ENCODE measurements around the gene HSFX3.
"Not testable (repeated sequence)": the region's sequence is repeated elsewhere in the genome, so short reads cannot be mapped to it uniquely, and the experiment has no call there.

HSFX3 gene

DNA sequence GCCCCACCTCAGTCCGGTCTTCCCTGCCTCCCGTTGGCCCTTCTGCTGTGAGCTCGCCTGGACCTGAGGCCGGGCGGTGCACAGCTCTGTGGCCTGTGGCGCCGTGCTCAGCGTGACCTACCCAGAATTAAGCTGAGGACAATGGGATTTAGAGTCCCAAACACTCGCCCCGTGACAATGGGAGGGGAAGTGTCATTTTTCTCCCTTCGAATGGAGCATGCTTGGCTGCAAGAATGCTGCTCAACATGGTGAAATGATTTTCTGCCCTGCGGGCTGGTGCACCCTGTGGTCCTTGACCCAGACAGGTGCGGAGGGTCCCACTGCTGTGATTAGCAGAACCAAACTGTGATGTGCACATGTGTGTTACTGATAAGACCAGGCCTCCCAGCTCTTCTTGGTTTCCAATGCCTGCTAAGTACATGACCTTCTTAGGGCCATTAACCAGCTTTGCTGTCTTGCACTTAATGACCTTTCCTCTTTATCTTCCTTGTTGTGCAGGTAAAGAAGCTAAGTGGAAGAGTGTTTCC is 8.1 kb downstream of the HSFX3 start:
- Histone ChIP-seq H3K79me2 (ENCODE audit: control insufficient read depth, insufficient read depth, low read length) (no peaks in the 10 kb centered on the region), H3K36me3 (ENCODE audit: control insufficient read depth, insufficient read depth, low read length) (no peaks in the 10 kb centered on the region)
- no CpG with 5 or more reads among the region's 13 CpGs for WGBS (ENCODE audit: extremely low coverage, insufficient coverage, low lambda C conversion rate)

DNA sequence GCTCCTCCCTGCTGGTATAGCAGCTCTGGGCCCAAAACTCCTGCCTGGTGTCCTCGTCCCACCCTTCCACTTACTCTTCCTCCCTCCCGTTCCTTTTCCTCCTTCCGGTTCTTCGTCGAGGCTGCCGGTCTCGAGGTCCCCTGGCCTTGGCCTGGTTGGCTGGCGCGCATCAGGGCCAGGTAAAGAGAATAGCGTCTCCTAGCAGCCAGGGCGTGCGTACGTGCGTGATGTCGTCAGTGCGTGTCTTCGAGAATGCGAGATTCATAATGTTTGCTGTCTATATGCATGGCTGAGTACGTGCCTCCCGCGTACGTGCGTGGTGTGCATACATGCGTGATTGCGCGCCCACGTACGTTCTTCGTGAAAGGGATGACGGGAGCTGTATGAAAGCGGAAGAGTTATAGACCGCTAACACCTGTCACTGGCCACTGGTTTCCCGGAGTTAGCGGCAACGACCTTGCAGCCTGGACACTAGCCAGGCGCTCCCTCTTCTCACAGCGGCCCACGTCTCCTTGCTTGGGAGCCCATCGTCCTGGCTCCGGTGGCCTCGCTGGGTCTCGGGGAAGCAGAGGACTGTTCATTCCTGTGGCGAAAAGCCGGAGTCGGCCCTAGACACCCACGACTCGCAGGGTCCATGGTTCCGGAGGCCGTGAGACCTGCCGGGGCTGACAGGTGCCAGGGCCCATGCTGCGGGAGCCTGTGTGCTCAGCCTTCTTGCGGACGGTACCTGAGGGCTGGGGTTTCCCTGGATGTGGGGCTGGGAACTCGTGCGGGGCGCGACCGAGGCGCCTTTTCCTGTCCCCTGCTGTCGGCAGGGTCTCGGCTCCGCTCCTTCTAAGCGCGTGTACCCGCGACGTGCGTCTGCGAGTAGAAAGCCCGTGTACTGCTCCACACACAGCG is 8.9 kb downstream of the HSFX3 start, which contains the start of gene EOLA1:
Gene EOLA1 (plus strand): TSS at position 392 of the 900 bp plus-strand sequence. CDS start 4,619 bp downstream, outside the sequence.
- Histone ChIP-seq H3K27ac (ENCODE audit: low read depth, low read length) (peak within 1 kb of the TSS; percentile 60), H3K79me1 (ENCODE audit: low read length) (no peaks in the 10 kb centered on the region), H3K4ac (ENCODE audit: low read depth, low read length) (no peak within 1 kb of the TSS), H3K56ac (ENCODE audit: low read length) (peak within 1 kb of the TSS; percentile 80), H3K36me3 (ENCODE audit: control insufficient read depth, insufficient read depth, low read length) (no peaks in the 10 kb centered on the region), H3K18ac (ENCODE audit: low read length) (peak within 1 kb of the TSS; percentile 81), H2BK5ac (ENCODE audit: low read length) (no peak within 1 kb of the TSS), H3K9ac (ENCODE audit: low read length) (peak within 1 kb of the TSS; percentile 59), H3K23ac (ENCODE audit: low read length) (no peak within 1 kb of the TSS), H2BK15ac (replicated peaks; ENCODE audit: low read depth) (no peak within 1 kb of the TSS), H3K79me2 (ENCODE audit: control insufficient read depth, insufficient read depth, low read length) (no peaks in the 10 kb centered on the region), H4K8ac (ENCODE audit: low read depth, low read length) (no peak within 1 kb of the TSS), H3K4me1 (ENCODE audit: control insufficient read depth, low read depth, low read length) (no peaks in the 10 kb centered on the region), H3K4me2 (ENCODE audit: low read length) (peak within 1 kb of the TSS; percentile 80), H3K27me3 (ENCODE audit: insufficient read depth, low read length, poor library complexity) (no peaks in the 10 kb centered on the region), H2BK120ac (ENCODE audit: low read depth, low read length) (no peak within 1 kb of the TSS), H2AK5ac (ENCODE audit: low read length) (no peak within 1 kb of the TSS), H4K5ac (ENCODE audit: low read length) (no peak within 1 kb of the TSS), H3K4me3 (ENCODE audit: low read length) (peak within 1 kb of the TSS; percentile 24)
- WGBS (ENCODE audit: extremely low coverage, insufficient coverage, low lambda C conversion rate): no CpG with 5 or more reads among the region's 71 CpGs
- peak; percentile 94 for DNase-seq

More for the DNA sequence above, 8.1 kb downstream of the HSFX3 start:
- H3K23ac ChIP-seq (ENCODE audit: low read length): no peak overlapping the region
- H2BK5ac ChIP-seq (ENCODE audit: low read length): no peak overlapping the region
- no peak overlapping the region for H2BK15ac ChIP-seq (replicated peaks; ENCODE audit: low read depth)
- peak; percentile 19 for DNase-seq
- no peak overlapping the region for H3K4me3 ChIP-seq (ENCODE audit: low read length)
- H3K56ac ChIP-seq (ENCODE audit: low read length): peak overlapping the region; percentile 15
- no peak overlapping the region for H4K5ac ChIP-seq (ENCODE audit: low read length)
- no peaks in the 10 kb centered on the region for H3K27me3 ChIP-seq (ENCODE audit: insufficient read depth, low read length, poor library complexity)
- H4K8ac ChIP-seq (ENCODE audit: low read depth, low read length): no peak overlapping the region
- no peak overlapping the region for H3K4ac ChIP-seq (ENCODE audit: low read depth, low read length)
- H3K4me1 ChIP-seq (ENCODE audit: control insufficient read depth, low read depth, low read length): no peaks in the 10 kb centered on the region
- peak overlapping the region; percentile 80 for H3K4me2 ChIP-seq (ENCODE audit: low read length)
- peak overlapping the region; percentile 59 for H3K9ac ChIP-seq (ENCODE audit: low read length)
- no peak overlapping the region for H2AK5ac ChIP-seq (ENCODE audit: low read length)
- no peak overlapping the region for H3K27ac ChIP-seq (ENCODE audit: low read depth, low read length)
- no peak overlapping the region for H2BK120ac ChIP-seq (ENCODE audit: low read depth, low read length)
- no peak overlapping the region for H3K18ac ChIP-seq (ENCODE audit: low read length)
- no peaks in the 10 kb centered on the region for H3K79me1 ChIP-seq (ENCODE audit: low read length)

DNA sequence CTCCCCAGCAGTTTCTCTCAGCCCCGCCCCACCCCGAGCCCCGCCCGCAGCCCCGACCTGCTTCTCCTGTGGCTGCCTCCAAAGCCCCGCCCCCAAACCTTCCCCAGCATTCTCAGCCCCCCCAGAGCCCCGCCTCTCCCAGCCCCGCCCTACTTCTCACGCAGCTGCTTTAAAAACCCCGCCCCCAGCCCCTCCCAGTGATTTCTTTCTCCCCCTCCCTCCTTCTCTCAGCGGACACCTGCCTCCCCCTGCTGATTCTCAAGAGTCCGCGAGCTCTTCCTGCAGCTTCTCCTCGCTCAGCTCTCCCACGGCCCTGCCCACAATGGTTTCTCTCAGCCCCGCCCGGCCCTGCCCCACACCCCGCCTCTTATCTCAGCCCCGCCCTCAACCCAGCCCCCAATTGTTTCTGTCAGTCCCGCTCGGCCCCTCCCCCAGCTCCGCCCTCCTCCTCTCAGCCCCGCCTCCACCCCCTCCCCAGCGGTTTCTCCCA is 9.5 kb downstream of the HSFX3 start:
- Histone ChIP-seq H3K4ac (ENCODE audit: low read depth, low read length) (no peak overlapping the region), H3K9ac (ENCODE audit: low read length) (no peak overlapping the region), H3K4me1 (ENCODE audit: control insufficient read depth, low read depth, low read length) (no peaks in the 10 kb centered on the region), H4K5ac (ENCODE audit: low read length) (no peak overlapping the region), H3K18ac (ENCODE audit: low read length) (peak overlapping the region; percentile 81), H3K23ac (ENCODE audit: low read length) (no peak overlapping the region), H2AK5ac (ENCODE audit: low read length) (no peak overlapping the region), H4K8ac (ENCODE audit: low read depth, low read length) (no peak overlapping the region), H3K4me2 (ENCODE audit: low read length) (no peak overlapping the region), H2BK120ac (ENCODE audit: low read depth, low read length) (no peak overlapping the region), H3K4me3 (ENCODE audit: low read length) (no peak overlapping the region), H3K79me1 (ENCODE audit: low read length) (no peaks in the 10 kb centered on the region), H3K56ac (ENCODE audit: low read length) (peak overlapping the region; percentile 80), H3K79me2 (ENCODE audit: control insufficient read depth, insufficient read depth, low read length) (no peaks in the 10 kb centered on the region), H2BK15ac (replicated peaks; ENCODE audit: low read depth) (no peak overlapping the region), H3K27ac (ENCODE audit: low read depth, low read length) (peak overlapping the region; percentile 60), H3K27me3 (ENCODE audit: insufficient read depth, low read length, poor library complexity) (no peaks in the 10 kb centered on the region), H3K36me3 (ENCODE audit: control insufficient read depth, insufficient read depth, low read length) (no peaks in the 10 kb centered on the region), H2BK5ac (ENCODE audit: low read length) (no peak overlapping the region)
- no CpG with 5 or more reads among the region's 24 CpGs for WGBS (ENCODE audit: extremely low coverage, insufficient coverage, low lambda C conversion rate)
- peak; percentile 89 for DNase-seq

DNA sequence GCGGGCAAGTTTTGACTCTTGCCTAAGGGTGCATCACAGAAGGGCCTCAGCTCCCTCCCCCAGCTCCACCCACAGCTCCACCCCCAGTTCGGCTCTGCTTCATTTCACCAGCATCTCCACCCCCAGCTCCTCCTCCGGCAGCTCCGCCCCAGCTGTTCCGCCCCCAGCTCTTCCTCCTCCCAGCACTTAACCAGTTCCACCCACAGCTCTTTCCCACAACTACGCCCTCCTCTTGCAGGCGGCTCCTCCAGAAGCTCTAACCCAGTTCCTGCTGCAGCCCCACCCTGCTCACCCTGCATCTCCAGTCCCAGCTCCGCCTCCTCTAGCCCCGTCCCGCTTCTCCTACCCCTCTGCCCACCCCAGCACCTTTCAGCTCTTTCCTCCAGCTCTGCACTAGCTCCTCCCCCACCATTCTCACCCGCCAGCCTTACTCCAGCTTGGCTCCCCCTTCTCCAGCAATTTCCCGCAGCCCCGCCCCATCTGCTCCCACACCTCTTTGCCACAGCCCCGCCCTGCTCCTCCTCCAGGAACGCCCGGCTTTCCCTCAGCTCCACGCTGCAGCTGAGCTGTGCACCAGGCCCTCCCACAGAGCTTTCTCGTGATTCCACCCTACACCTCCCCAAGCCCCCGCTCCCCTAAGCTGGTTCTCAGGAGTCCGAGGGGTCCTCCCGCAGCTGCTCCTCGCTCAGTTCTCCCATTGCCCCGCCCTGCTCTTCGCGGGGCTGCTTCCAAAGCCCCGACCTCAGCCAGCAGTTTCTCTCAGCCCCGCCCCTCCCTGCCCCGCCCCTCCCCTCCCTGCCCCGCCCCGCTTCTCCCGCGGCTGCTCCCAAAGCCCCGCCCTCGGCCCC is 10.2 kb downstream of the HSFX3 start:
- peak overlapping the region; percentile 51 for H3K27ac ChIP-seq (ENCODE audit: low read depth, low read length)
- H3K9ac ChIP-seq (ENCODE audit: low read length): peak overlapping the region; percentile 61
- WGBS (ENCODE audit: extremely low coverage, insufficient coverage, low lambda C conversion rate): no CpG with 5 or more reads among the region's 34 CpGs

DNA sequence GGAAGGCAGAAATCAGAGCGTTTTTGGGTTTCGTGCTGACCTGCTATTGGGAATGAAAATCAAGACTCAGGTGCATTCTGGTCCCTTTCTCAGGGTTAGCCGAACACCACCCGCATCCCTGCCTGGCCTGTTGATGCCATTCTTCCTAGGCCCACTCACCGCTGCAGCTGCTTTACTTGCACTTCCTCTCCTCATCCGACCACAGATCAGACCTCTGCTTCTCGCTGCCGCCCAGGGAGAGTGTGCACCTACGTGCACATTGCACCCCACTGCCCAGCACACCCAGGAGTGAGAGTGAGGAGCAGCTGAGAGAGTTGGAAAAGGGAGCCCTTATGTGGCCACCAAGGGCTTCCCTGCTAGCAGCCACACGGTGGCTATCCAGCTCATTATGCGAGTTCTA is 12.2 kb downstream of the HSFX3 start:
- H2AK5ac ChIP-seq (ENCODE audit: low read length); H2BK5ac ChIP-seq (ENCODE audit: low read length); H3K36me3 ChIP-seq (ENCODE audit: control insufficient read depth, insufficient read depth, low read length); H2BK15ac ChIP-seq (replicated peaks; ENCODE audit: low read depth); H3K4me3 ChIP-seq (ENCODE audit: low read length); H3K56ac ChIP-seq (ENCODE audit: low read length); H3K4me1 ChIP-seq (ENCODE audit: control insufficient read depth, low read depth, low read length); H3K23ac ChIP-seq (ENCODE audit: low read length); H3K18ac ChIP-seq (ENCODE audit: low read length); H3K27ac ChIP-seq (ENCODE audit: low read depth, low read length); H3K4ac ChIP-seq (ENCODE audit: low read depth, low read length); H4K8ac ChIP-seq (ENCODE audit: low read depth, low read length); H3K79me1 ChIP-seq (ENCODE audit: low read length); H2BK120ac ChIP-seq (ENCODE audit: low read depth, low read length); H3K4me2 ChIP-seq (ENCODE audit: low read length); H3K27me3 ChIP-seq (ENCODE audit: insufficient read depth, low read length, poor library complexity); H3K9ac ChIP-seq (ENCODE audit: low read length); H4K5ac ChIP-seq (ENCODE audit: low read length); DNase-seq; H3K79me2 ChIP-seq (ENCODE audit: control insufficient read depth, insufficient read depth, low read length): not testable (repeated sequence)
- WGBS (ENCODE audit: extremely low coverage, insufficient coverage, low lambda C conversion rate): no CpG with 5 or more reads among the region's 11 CpGs

More for the DNA sequence above, 10.2 kb downstream of the HSFX3 start:
- Histone ChIP-seq H2BK120ac (ENCODE audit: low read depth, low read length) (no peak overlapping the region), H3K4ac (ENCODE audit: low read depth, low read length) (no peak overlapping the region), H2BK5ac (ENCODE audit: low read length) (no peak overlapping the region), H3K27me3 (ENCODE audit: insufficient read depth, low read length, poor library complexity) (no peaks in the 10 kb centered on the region), H3K79me2 (ENCODE audit: control insufficient read depth, insufficient read depth, low read length) (no peaks in the 10 kb centered on the region), H4K8ac (ENCODE audit: low read depth, low read length) (no peak overlapping the region), H2AK5ac (ENCODE audit: low read length) (no peak overlapping the region), H2BK15ac (replicated peaks; ENCODE audit: low read depth) (no peak overlapping the region), H3K4me1 (ENCODE audit: control insufficient read depth, low read depth, low read length) (no peaks in the 10 kb centered on the region), H3K36me3 (ENCODE audit: control insufficient read depth, insufficient read depth, low read length) (no peaks in the 10 kb centered on the region), H3K4me2 (ENCODE audit: low read length) (no peak overlapping the region), H3K23ac (ENCODE audit: low read length) (no peak overlapping the region), H3K79me1 (ENCODE audit: low read length) (no peaks in the 10 kb centered on the region), H3K4me3 (ENCODE audit: low read length) (peak overlapping the region; percentile 38), H4K5ac (ENCODE audit: low read length) (no peak overlapping the region), H3K18ac (ENCODE audit: low read length) (peak overlapping the region; percentile 16), H3K56ac (ENCODE audit: low read length) (peak overlapping the region; percentile 78)
- DNase-seq: peak; percentile 96

Measured in mesendoderm (in vitro differentiated cells).